HepG2 (cell line): ENCODE results near the gene XPO1. TPM values are rescaled to one million over a fixed set of nuclear protein-coding genes. Genes with fewer than 3 reads are reported as not detected.

Experiments used
- ATAC-seq: fragments of 200-7000 bp; cut with Tn5 transposase; 3 replicates; pipeline ENCODE4 v1.9.1; 2020; ENCODE audit warnings: mild to moderate bottlenecking, moderate library complexity
- BruUV-seq: library from RNA; stranded (reverse); fragments of 400-500 nt; replicated peaks from 2 replicates; lab custom pipeline; 2021; lab: Mats Ljungman, UMichigan
- CTCF ChIA-PET: fragments of 300-600 bp; formaldehyde crosslinking; extraction: SDS; loops from one replicate; lab custom pipeline; 2021; ENCODE audit warnings: low total read pairs, inconsistent platforms, low intra/inter-chr PET ratio; lab: Yijun Ruan, JAX
- POLR2A ChIA-PET: fragments of 350-600 bp; sonication (Branson Sonifier 250); formaldehyde crosslinking; loops from one replicate; lab custom pipeline; 2020; ENCODE audit warnings: antibody characterized with exemption, inconsistent platforms; lab: Yijun Ruan, JAX
- DNase-seq: peaks from one replicate; pipeline ENCODE4 v3.0.0-alpha.2; 2015; ENCODE audit warnings: low spot score
- FAIRE-seq: peaks from 3 replicates; lab custom pipeline; 2011; peaks lifted over from hg19 to GRCh38; lab: Jason Lieb, UNC
- H2AFZ ChIP-seq: one replicate; pipeline ENCODE4 v1.6.1; 2011; ENCODE audit warnings: low read length, inconsistent platforms
- H3K27ac ChIP-seq: fragments of 300-600 bp; 3 replicates; pipeline ENCODE4 v1.8.0; 2011; ENCODE audit warnings: mixed run types, mild to moderate bottlenecking, mixed read lengths, low read length, inconsistent platforms; ENCODE audit not compliant: insufficient read depth; ENCODE audit errors: extremely low read length
- H3K27me3 ChIP-seq, 2 experiments: fragments of 200-600 bp in 1 of 2; 2 replicates in 1 of 2; 3 replicates in 1 of 2; pipeline versions ENCODE4 v1.6.0 to v1.8.0; 2011; ENCODE audit warnings: low read length in 2 of 2, mild to moderate bottlenecking in 2 of 2, moderate library complexity in 2 of 2, inconsistent platforms in 1 of 2; ENCODE audit not compliant: insufficient read depth in 2 of 2, control insufficient read depth in 1 of 2
- H3K36me3 ChIP-seq, 2 experiments: fragments of 200-600 bp in 1 of 2; replicated peaks in 1 of 2; 2 replicates in 1 of 2; 3 replicates in 1 of 2; pipeline versions ENCODE4 v1.5.1 to v1.8.0; 2011; ENCODE audit warnings: low read length in 2 of 2, inconsistent platforms in 1 of 2; ENCODE audit not compliant: insufficient read depth in 2 of 2, control insufficient read depth in 1 of 2
- H3K4me1 ChIP-seq: 2 replicates; pipeline ENCODE4 v1.5.1; 2012; ENCODE audit warnings: low read length, inconsistent platforms; ENCODE audit not compliant: insufficient read depth
- H3K4me2 ChIP-seq: 2 replicates; pipeline ENCODE4 v1.6.0; 2011; ENCODE audit warnings: low read depth, low read length, inconsistent platforms
- H3K4me3 ChIP-seq, 3 experiments: fragments of 200-600 bp in 1 of 3; sonication (generic), shearing (Covaris generic) in 1 of 3; replicated peaks in 1 of 3; 2 replicates each; pipeline ENCODE4 v1.5.1; 2011 to 2016; ENCODE audit warnings: low read length in 3 of 3, inconsistent platforms in 2 of 3, low read depth in 2 of 3, mild to moderate bottlenecking in 2 of 3, control low read depth in 1 of 3, mixed read lengths in 1 of 3; ENCODE audit not compliant: insufficient read depth in 1 of 3
- H3K79me2 ChIP-seq: one replicate; pipeline ENCODE4 v1.6.1; 2011; ENCODE audit warnings: low read length, inconsistent platforms; ENCODE audit not compliant: insufficient read depth
- H3K9ac ChIP-seq: 2 replicates; pipeline ENCODE4 v1.6.0; 2011; ENCODE audit warnings: mild to moderate bottlenecking, low read depth, low read length, inconsistent platforms; ENCODE audit not compliant: insufficient read depth
- H3K9me3 ChIP-seq: 2 replicates; pipeline ENCODE4 v1.5.1; 2012; ENCODE audit warnings: mild to moderate bottlenecking, low read length
- H4K20me1 ChIP-seq: 2 replicates; pipeline ENCODE4 v1.6.0; 2011; ENCODE audit warnings: inconsistent platforms, mild to moderate bottlenecking, low read length, moderate library complexity; ENCODE audit not compliant: insufficient read depth
- KAT8 ChIP-seq: IDR thresholded peaks from 2 replicates; pipeline ENCODE4 v1.6.1; 2016; ENCODE audit warnings: missing genetic modification reagents, missing compliant biosample characterization
- MBD4 ChIP-seq: IDR thresholded peaks from 2 replicates; pipeline ENCODE4 v1.6.1; 2012; ENCODE audit warnings: low read length, inconsistent platforms, borderline replicate concordance
- MIXL1 ChIP-seq: IDR thresholded peaks from 2 replicates; pipeline ENCODE4 v1.6.1; 2016
- PAWR ChIP-seq: sonication (generic); formaldehyde crosslinking; IDR thresholded peaks from 2 replicates; pipeline ENCODE4 v1.4.0; 2020; ENCODE audit warnings: missing genetic modification reagents, mild to moderate bottlenecking, borderline replicate concordance
- RFX1 ChIP-seq: fragments of 450-650 bp; IDR thresholded peaks from 2 replicates; pipeline ENCODE4 v1.6.1; 2017
- SP1 ChIP-seq, 2 experiments: fragments of 450-650 bp in 1 of 2; sonication (generic) in 1 of 2; formaldehyde crosslinking in 1 of 2; IDR thresholded peaks; 2 replicates each; pipeline versions ENCODE4 v1.4.0 to v1.6.1; 2016 to 2020; ENCODE audit warnings: missing genetic modification reagents in 1 of 2
- TSC22D2 ChIP-seq: sonication (generic); formaldehyde crosslinking; IDR thresholded peaks from 2 replicates; pipeline ENCODE4 v1.5.1; 2020; ENCODE audit warnings: missing genetic modification reagents, mild to moderate bottlenecking, borderline replicate concordance
- ZNF124 ChIP-seq: sonication (generic); formaldehyde crosslinking; IDR thresholded peaks from 2 replicates; pipeline ENCODE4 v1.4.0; 2020; ENCODE audit warnings: missing genetic modification reagents
- ZNF3 ChIP-seq: IDR thresholded peaks from 2 replicates; pipeline ENCODE4 v1.7.0; 2017; ENCODE audit warnings: inconsistent platforms
- ZNF510 ChIP-seq: sonication (generic); formaldehyde crosslinking; IDR thresholded peaks from 2 replicates; pipeline ENCODE4 v1.4.0; 2020; ENCODE audit warnings: low read depth, mild to moderate bottlenecking, missing genetic modification reagents
- ZNF543 ChIP-seq: sonication (generic); formaldehyde crosslinking; IDR thresholded peaks from 2 replicates; pipeline ENCODE4 v1.4.0; 2020; ENCODE audit warnings: mild to moderate bottlenecking, missing genetic modification reagents
- ZNF577 ChIP-seq: sonication (generic); formaldehyde crosslinking; IDR thresholded peaks from 2 replicates; pipeline ENCODE4 v1.4.0; 2020; ENCODE audit warnings: mild to moderate bottlenecking, low read depth, missing genetic modification reagents, borderline replicate concordance
- ZNF660 ChIP-seq: sonication (generic); formaldehyde crosslinking; IDR thresholded peaks from 2 replicates; pipeline ENCODE4 v1.5.1; 2020; ENCODE audit warnings: mild to moderate bottlenecking, low read depth, missing genetic modification reagents, borderline replicate concordance
- ZNF816 ChIP-seq: sonication (generic); formaldehyde crosslinking; IDR thresholded peaks from 2 replicates; pipeline ENCODE4 v1.8.0; 2022; ENCODE audit warnings: missing genetic modification reagents, mild to moderate bottlenecking, borderline replicate concordance
- WGBS: methylation state at CpG from one replicate; pipeline ENCODE4 v1.1.6; 2017; ENCODE audit warnings: low lambda C conversion rate; 5-methylcytosine and 5-hydroxymethylcytosine counted together
- in situ Hi-C: cut with HindIII; loops from 2 replicates; pipeline ENCODE4 v1.10.0; 2017; ENCODE audit warnings: low pct_unique_long_range_greater_than_20kb; ENCODE audit not compliant: extremely low pct_ligation_motif_present
- intact Hi-C: fragments of 100-400 bp; cut with micrococcal nuclease; formaldehyde crosslinking; loops from one replicate; pipeline ENCODE4 v1.10.0; 2022; ENCODE audit not compliant: unreplicated experiment
- polyA plus RNA-seq, 8 experiments: library from polyadenylated mRNA; depleted of rRNA in 3 of 8; stranded (reverse) in 7 of 8; unstranded in 1 of 8; fragments of >200 nt; fragmentation: Illumina TruSeq in 4 of 8; extraction: Trizol in 4 of 8; gene quantifications; 2 replicates each; pipeline versions ENCODE4 v1.2.1 to v1.2.3, GENCODE V29; 2011 to 2016; ENCODE audit warnings: low read depth in 4 of 8, missing spikeins in 1 of 8, mixed read lengths in 1 of 8; ENCODE audit not compliant: insufficient read depth in 1 of 8
- total RNA-seq, 5 experiments: library from RNA; depleted of rRNA; stranded (reverse); fragments of >200 nt; fragmentation: Illumina TruSeq; extraction: Trizol; gene quantifications; 2 replicates each; pipeline ENCODE4 v1.2.3, GENCODE V29; 2016; ENCODE audit warnings: low read depth in 1 of 5
- TF ChIP-seq, protein P1 (sequence below): sonication (generic); formaldehyde crosslinking; conservative IDR thresholded peaks from 2 replicates; pipeline ENCODE4 v1.4.0; 2020; ENCODE audit warnings: missing genetic modification reagents
- TF ChIP-seq, protein P2 (sequence below): sonication (generic); formaldehyde crosslinking; IDR thresholded peaks from 2 replicates; pipeline ENCODE4 v1.4.0; 2020; ENCODE audit warnings: missing genetic modification reagents
- TF ChIP-seq, protein P3 (sequence below): sonication (generic); formaldehyde crosslinking; IDR thresholded peaks from 2 replicates; pipeline ENCODE4 v1.4.0; 2020; ENCODE audit warnings: mild to moderate bottlenecking, missing genetic modification reagents
- TF ChIP-seq, protein P4 (sequence below): sonication (generic); formaldehyde crosslinking; IDR thresholded peaks from 2 replicates; pipeline ENCODE4 v1.5.0; 2020; ENCODE audit warnings: missing genetic modification reagents

The XPO1 gene
- total and polyA plus RNA-seq, 2 of the 13 experiments (the other 11 are each of a cell fraction or from before 2014, with no cell fraction given) = 67.4 to 212 TPM

GRCh38 chr2:61536180-61536571 is 2.0 kb downstream of the XPO1 start:
- CTCF ChIA-PET = no interaction called here
- peak; percentile 23; the same call in 1 of the 2 replicates for TF ChIP-seq ZNF816 (CRISPR knock-in tag)
- 0 out of 2 replicates have a peak, but pooled peaks have one; percentile 27 for TF ChIP-seq TSC22D2 (CRISPR knock-in tag)
- no peak for TF ChIP-seq ZNF577 (CRISPR knock-in tag)
- 0 out of 2 replicates have a peak, but pooled peaks have one; percentile 24 for TF ChIP-seq PAWR (CRISPR knock-in tag)
- 0 out of 2 replicates have a peak, but pooled peaks have one; percentile 39 for TF ChIP-seq ZNF3 (CRISPR knock-in tag)
- TF ChIP-seq ZNF124 (CRISPR knock-in tag) = no peak
- TF ChIP-seq MIXL1 = peak; percentile 25; the same call in 1 of the 2 replicates
- peak; percentile 65; the same call in 1 of the 2 replicates for TF ChIP-seq ZNF510 (CRISPR knock-in tag)
- TF ChIP-seq, protein P1, sequence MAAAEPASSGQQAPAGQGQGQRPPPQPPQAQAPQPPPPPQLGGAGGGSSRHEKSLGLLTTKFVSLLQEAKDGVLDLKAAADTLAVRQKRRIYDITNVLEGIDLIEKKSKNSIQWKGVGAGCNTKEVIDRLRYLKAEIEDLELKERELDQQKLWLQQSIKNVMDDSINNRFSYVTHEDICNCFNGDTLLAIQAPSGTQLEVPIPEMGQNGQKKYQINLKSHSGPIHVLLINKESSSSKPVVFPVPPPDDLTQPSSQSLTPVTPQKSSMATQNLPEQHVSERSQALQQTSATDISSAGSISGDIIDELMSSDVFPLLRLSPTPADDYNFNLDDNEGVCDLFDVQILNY (CRISPR knock-in tag) = no peak
- TF ChIP-seq, protein P2, sequence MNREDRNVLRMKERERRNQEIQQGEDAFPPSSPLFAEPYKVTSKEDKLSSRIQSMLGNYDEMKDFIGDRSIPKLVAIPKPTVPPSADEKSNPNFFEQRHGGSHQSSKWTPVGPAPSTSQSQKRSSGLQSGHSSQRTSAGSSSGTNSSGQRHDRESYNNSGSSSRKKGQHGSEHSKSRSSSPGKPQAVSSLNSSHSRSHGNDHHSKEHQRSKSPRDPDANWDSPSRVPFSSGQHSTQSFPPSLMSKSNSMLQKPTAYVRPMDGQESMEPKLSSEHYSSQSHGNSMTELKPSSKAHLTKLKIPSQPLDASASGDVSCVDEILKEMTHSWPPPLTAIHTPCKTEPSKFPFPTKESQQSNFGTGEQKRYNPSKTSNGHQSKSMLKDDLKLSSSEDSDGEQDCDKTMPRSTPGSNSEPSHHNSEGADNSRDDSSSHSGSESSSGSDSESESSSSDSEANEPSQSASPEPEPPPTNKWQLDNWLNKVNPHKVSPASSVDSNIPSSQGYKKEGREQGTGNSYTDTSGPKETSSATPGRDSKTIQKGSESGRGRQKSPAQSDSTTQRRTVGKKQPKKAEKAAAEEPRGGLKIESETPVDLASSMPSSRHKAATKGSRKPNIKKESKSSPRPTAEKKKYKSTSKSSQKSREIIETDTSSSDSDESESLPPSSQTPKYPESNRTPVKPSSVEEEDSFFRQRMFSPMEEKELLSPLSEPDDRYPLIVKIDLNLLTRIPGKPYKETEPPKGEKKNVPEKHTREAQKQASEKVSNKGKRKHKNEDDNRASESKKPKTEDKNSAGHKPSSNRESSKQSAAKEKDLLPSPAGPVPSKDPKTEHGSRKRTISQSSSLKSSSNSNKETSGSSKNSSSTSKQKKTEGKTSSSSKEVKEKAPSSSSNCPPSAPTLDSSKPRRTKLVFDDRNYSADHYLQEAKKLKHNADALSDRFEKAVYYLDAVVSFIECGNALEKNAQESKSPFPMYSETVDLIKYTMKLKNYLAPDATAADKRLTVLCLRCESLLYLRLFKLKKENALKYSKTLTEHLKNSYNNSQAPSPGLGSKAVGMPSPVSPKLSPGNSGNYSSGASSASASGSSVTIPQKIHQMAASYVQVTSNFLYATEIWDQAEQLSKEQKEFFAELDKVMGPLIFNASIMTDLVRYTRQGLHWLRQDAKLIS (CRISPR knock-in tag) = 0 out of 2 replicates have a peak, but pooled peaks have one; percentile 19
- TF ChIP-seq RFX1 = no peak
- TF ChIP-seq ZNF543 (CRISPR knock-in tag) = peak; percentile 16; the same call in 1 of the 2 replicates
- TF ChIP-seq, protein P3, sequence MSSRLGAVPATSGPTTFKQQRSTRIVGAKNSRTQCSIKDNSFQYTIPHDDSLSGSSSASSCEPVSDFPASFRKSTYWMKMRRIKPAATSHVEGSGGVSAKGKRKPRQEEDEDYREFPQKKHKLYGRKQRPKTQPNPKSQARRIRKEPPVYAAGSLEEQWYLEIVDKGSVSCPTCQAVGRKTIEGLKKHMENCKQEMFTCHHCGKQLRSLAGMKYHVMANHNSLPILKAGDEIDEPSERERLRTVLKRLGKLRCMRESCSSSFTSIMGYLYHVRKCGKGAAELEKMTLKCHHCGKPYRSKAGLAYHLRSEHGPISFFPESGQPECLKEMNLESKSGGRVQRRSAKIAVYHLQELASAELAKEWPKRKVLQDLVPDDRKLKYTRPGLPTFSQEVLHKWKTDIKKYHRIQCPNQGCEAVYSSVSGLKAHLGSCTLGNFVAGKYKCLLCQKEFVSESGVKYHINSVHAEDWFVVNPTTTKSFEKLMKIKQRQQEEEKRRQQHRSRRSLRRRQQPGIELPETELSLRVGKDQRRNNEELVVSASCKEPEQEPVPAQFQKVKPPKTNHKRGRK (CRISPR knock-in tag) = no peak
- TF ChIP-seq KAT8 = 0 out of 2 replicates have a peak, but pooled peaks have one; percentile 15
- TF ChIP-seq, protein P4, sequence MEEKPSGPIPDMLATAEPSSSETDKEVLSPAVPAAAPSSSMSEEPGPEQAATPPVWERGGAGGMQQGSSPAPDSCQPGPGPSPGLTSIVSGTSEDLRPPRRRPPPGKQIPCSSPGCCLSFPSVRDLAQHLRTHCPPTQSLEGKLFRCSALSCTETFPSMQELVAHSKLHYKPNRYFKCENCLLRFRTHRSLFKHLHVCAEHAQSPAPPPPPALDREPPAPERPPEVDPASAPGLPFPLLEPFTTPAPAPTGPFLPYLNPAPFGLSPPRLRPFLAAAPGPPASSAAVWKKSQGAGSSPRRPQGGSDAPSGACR = 0 out of 2 replicates have a peak, but pooled peaks have one; percentile 63
- 0 out of 2 replicates have a peak, but pooled peaks have one; percentile 64 for TF ChIP-seq MBD4
- TF ChIP-seq ZNF660 (CRISPR knock-in tag) = 0 out of 2 replicates have a peak, but pooled peaks have one; percentile 67
- no peak for TF ChIP-seq SP1 (IDR thresholded peaks at IDR 0.05)
- no peak for TF ChIP-seq SP1 (CRISPR knock-in tag; IDR thresholded peaks at IDR 0.05)

More at GRCh38 chr2:61536180-61536571, 2.0 kb downstream of the XPO1 start:
- H3K4me1 ChIP-seq = peaks cover 56% of the 10 kb centered on the region
- H3K36me3 ChIP-seq = peaks cover 0 to 7% of the 10 kb centered on the region in 2 experiments; a peak in 1 of 5 replicates
- WGBS = under 1% methylated on average over 9 of the region's 9 CpGs
- peak overlapping the region; percentile 93 for H3K27ac ChIP-seq
- peaks cover 63% of the 10 kb centered on the region for H3K79me2 ChIP-seq
- no peaks in the 10 kb centered on the region; a peak in 1 of 5 replicates for H3K27me3 ChIP-seq
- FAIRE-seq (no peak), ATAC-seq (no peak), DNase-seq (peak; percentile 20)
- peak overlapping the region; percentile 98 for H3K4me2 ChIP-seq
- intact Hi-C loops (loop anchor here (1.0 to 10.0 kb wide), 4 partner anchors 65 to 351 kb away; partner anchors contain the start of genes CCT4 and USP34), in situ Hi-C loops (no loop called here)
- H3K9ac ChIP-seq = peak overlapping the region; percentile 83
- BruUV-seq = no TSS peak
- POLR2A ChIA-PET = interaction anchor here (1.4 kb wide), 1 partner anchor 25 kb away, joined by 5 read pairs; no protein-coding TSS in a partner anchor
- peaks cover 37% of the 10 kb centered on the region for H4K20me1 ChIP-seq
- H2AFZ ChIP-seq = peak overlapping the region; percentile 15
- H3K4me3 ChIP-seq = peak overlapping the region; percentile 71 to 99 (median 91)
- no peaks in the 10 kb centered on the region for H3K9me3 ChIP-seq
